ENCODE data around the gene FKBP1A. TPM values are rescaled to one million over a fixed set of nuclear protein-coding genes. Genes with fewer than 3 reads are reported as not detected.
A peak's percentile ranks its signal among the peaks of the same experiment; 100 is the strongest.

FKBP1A gene
- total RNA-seq, 1 donor from 2014 or later = 124 TPM

- intact Hi-C loops (cut with micrococcal nuclease) = no loop called here
- H3K36me3 ChIP-seq = no peaks in the 10 kb centered on the region
- peaks cover 100% of the 10 kb centered on the region for H3K4me1 ChIP-seq
- no peaks in the 10 kb centered on the region for H3K9me3 ChIP-seq (replicated peaks)
- H3K27me3 ChIP-seq (ENCODE audit: low read depth) = no peaks in the 10 kb centered on the region
- no peak overlapping the region for H3K4me3 ChIP-seq
- TF ChIP-seq CTCF (IDR thresholded peaks at IDR 0.05; ENCODE audit: borderline replicate concordance) = no peak
- H3K27ac ChIP-seq (replicated peaks) = peak overlapping the region; percentile 74
- no peak for DNase-seq
These were observed 14.1 kb downstream of the FKBP1A start for GRCh38 chr20:1378735-1379125.

GRCh38 chr20:1377984-1378734, 14.7 kb downstream of the FKBP1A start:
- Histone ChIP-seq H3K9me3 (replicated peaks) (no peaks in the 10 kb centered on the region), H3K27ac (replicated peaks) (peak overlapping the region; percentile 74), H3K36me3 (peaks cover 2% of the 10 kb centered on the region), H3K4me1 (peaks cover 100% of the 10 kb centered on the region), H3K27me3 (ENCODE audit: low read depth) (no peaks in the 10 kb centered on the region), H3K4me3 (no peak overlapping the region)
- no peak for DNase-seq
- TF ChIP-seq CTCF (IDR thresholded peaks at IDR 0.05; ENCODE audit: borderline replicate concordance) = no peak
- intact Hi-C loops (cut with micrococcal nuclease) = no loop called here

- H3K27me3 ChIP-seq (ENCODE audit: low read depth) = no peaks in the 10 kb centered on the region
- H3K4me1 ChIP-seq = peaks cover 100% of the 10 kb centered on the region
- H3K4me3 ChIP-seq = no peak overlapping the region
- no peak for TF ChIP-seq CTCF (IDR thresholded peaks at IDR 0.05; ENCODE audit: borderline replicate concordance)
- H3K27ac ChIP-seq (replicated peaks) = peak overlapping the region; percentile 74
- H3K9me3 ChIP-seq (replicated peaks) = no peaks in the 10 kb centered on the region
- no peak for DNase-seq
- H3K36me3 ChIP-seq = peaks cover 8% of the 10 kb centered on the region
- intact Hi-C loops (cut with micrococcal nuclease) = no loop called here
These were observed 15.4 kb downstream of the FKBP1A start for GRCh38 chr20:1377341-1377871.

- no peak for DNase-seq
- Histone ChIP-seq H3K27ac (replicated peaks) (peak overlapping the region; percentile 74), H3K9me3 (replicated peaks) (no peaks in the 10 kb centered on the region), H3K27me3 (ENCODE audit: low read depth) (no peaks in the 10 kb centered on the region), H3K4me3 (peak overlapping the region; percentile 6), H3K36me3 (peaks cover 8% of the 10 kb centered on the region), H3K4me1 (peaks cover 98% of the 10 kb centered on the region)
- TF ChIP-seq CTCF (IDR thresholded peaks at IDR 0.05; ENCODE audit: borderline replicate concordance) = no peak
- intact Hi-C loops (cut with micrococcal nuclease) = no loop called here
These were observed 16.2 kb downstream of the FKBP1A start for GRCh38 chr20:1376408-1377270.

- no peak for TF ChIP-seq CTCF (IDR thresholded peaks at IDR 0.05; ENCODE audit: borderline replicate concordance)
- intact Hi-C loops (cut with micrococcal nuclease) = no loop called here
- peak overlapping the region; percentile 6 for H3K4me3 ChIP-seq
- peaks cover 98% of the 10 kb centered on the region for H3K4me1 ChIP-seq
- H3K27me3 ChIP-seq (ENCODE audit: low read depth) = no peaks in the 10 kb centered on the region
- H3K36me3 ChIP-seq = peaks cover 15% of the 10 kb centered on the region
- H3K9me3 ChIP-seq (replicated peaks) = no peaks in the 10 kb centered on the region
- DNase-seq = no peak
- peak overlapping the region; percentile 74 for H3K27ac ChIP-seq (replicated peaks)
These were observed 16.8 kb downstream of the FKBP1A start for GRCh38 chr20:1376007-1376406.

Data from left ventricle myocardium inferior (tissue), 1 donor.